Breast epithelium (tissue), 4 donors: ENCODE results near the gene EIF1AX. TPM values are rescaled to one million over a fixed set of nuclear protein-coding genes. Genes with fewer than 3 reads are reported as not detected.
A peak's percentile ranks its signal among the peaks of the same experiment; 100 is the strongest.

ENCODE experiments used
- DNase-seq, 2 donors: peaks; one replicate each; pipeline ENCODE4 v3.0.0-alpha.2; 2019; ENCODE audit warnings: low spot score in 2 of 2
- H3K27ac ChIP-seq, 2 donors: fragments of 200-600 bp; sonication (generic) in 1 of 2; one replicate each; pipeline ENCODE4 v1.5.1; 2016 to 2019; ENCODE audit warnings: mild to moderate bottlenecking in 1 of 2
- H3K27me3 ChIP-seq, 2 donors: fragments of 200-600 bp; sonication (generic) in 1 of 2; one replicate each; pipeline versions ENCODE4 v1.5.1 to v1.6.0; 2017 to 2019; ENCODE audit warnings: control low read depth in 1 of 2, mild to moderate bottlenecking in 1 of 2
- H3K36me3 ChIP-seq: fragments of 200-600 bp; one replicate; pipeline ENCODE4 v1.5.1; 2019
- H3K4me1 ChIP-seq, 2 donors: fragments of 200-600 bp; sonication (generic); one replicate each; pipeline ENCODE4 v1.5.1; 2016 to 2019; ENCODE audit warnings: control low read depth in 1 of 2
- H3K4me3 ChIP-seq, 3 donors: fragments of 200-600 bp; sonication (generic); 1 replicate in 2 of 3; 2 replicates in 1 of 3; pipeline ENCODE4 v1.5.1; 2016 to 2019; ENCODE audit warnings: mild to moderate bottlenecking in 3 of 3, moderate library complexity in 2 of 3
- H3K9me3 ChIP-seq, 2 donors: fragments of 200-600 bp; sonication (generic) in 1 of 2; one replicate each; pipeline ENCODE4 v1.5.1; 2016 to 2019; ENCODE audit warnings: control low read depth in 1 of 2
- POLR2A ChIP-seq: fragments of 450-650 bp; IDR thresholded peaks from one replicate; pipeline ENCODE4 v1.6.1; 2016; ENCODE audit warnings: antibody characterized with exemption, mild to moderate bottlenecking, moderate library complexity
- POLR2AphosphoS5 ChIP-seq, 3 donors: sonication (generic); formaldehyde crosslinking; IDR thresholded peaks; one replicate each; pipeline ENCODE4 v1.6.1; 2017; ENCODE audit warnings: antibody characterized with exemption in 3 of 3
- intact Hi-C: fragments of 100-400 bp; cut with DNase I; formaldehyde crosslinking; loops from one replicate; pipeline ENCODE4 v1.15.1; 2023; ENCODE audit warnings: low total_unique reads
- total RNA-seq, 3 donors: library from RNA; depleted of rRNA; stranded (reverse); fragments of >200 nt; gene quantifications; one replicate each; pipeline ENCODE4 v1.1.0, GENCODE V29; 2016
- TF ChIP-seq, protein P1 (sequence below), 3 donors: fragments of 450-650 bp; IDR thresholded peaks; one replicate each; pipeline ENCODE4 v1.5.1; 2016 to 2017; ENCODE audit warnings: antibody characterized with exemption in 3 of 3, mild to moderate bottlenecking in 3 of 3, moderate library complexity in 3 of 3

The EIF1AX gene
- total RNA-seq, 3 donors from 2014 or later, result 34.1 to 66.6 (median 52.4) TPM

- intact Hi-C loops, result no loop called here
- Histone ChIP-seq H3K27me3 (no peaks in the 10 kb centered on the region), H3K4me1 (peaks cover 0 to 6% of the 10 kb centered on the region in 2 donors), H3K36me3 (no peaks in the 10 kb centered on the region), H3K4me3 (peak overlapping the region; percentile 72 to 88 (median 78)), H3K9me3 (no peaks in the 10 kb centered on the region), H3K27ac (peak overlapping the region in 1 of 2 donors; percentile 93)
- DNase-seq, result no peak
- TF ChIP-seq POLR2A (no peak), POLR2AphosphoS5 (IDR thresholded peaks at IDR 0.05) (no peak)
- TF ChIP-seq, protein P1, sequence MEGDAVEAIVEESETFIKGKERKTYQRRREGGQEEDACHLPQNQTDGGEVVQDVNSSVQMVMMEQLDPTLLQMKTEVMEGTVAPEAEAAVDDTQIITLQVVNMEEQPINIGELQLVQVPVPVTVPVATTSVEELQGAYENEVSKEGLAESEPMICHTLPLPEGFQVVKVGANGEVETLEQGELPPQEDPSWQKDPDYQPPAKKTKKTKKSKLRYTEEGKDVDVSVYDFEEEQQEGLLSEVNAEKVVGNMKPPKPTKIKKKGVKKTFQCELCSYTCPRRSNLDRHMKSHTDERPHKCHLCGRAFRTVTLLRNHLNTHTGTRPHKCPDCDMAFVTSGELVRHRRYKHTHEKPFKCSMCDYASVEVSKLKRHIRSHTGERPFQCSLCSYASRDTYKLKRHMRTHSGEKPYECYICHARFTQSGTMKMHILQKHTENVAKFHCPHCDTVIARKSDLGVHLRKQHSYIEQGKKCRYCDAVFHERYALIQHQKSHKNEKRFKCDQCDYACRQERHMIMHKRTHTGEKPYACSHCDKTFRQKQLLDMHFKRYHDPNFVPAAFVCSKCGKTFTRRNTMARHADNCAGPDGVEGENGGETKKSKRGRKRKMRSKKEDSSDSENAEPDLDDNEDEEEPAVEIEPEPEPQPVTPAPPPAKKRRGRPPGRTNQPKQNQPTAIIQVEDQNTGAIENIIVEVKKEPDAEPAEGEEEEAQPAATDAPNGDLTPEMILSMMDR (IDR thresholded peaks at IDR 0.05), result no peak
Observed at GRCh38 chrX:20140420-20140819, 1.2 kb downstream of the EIF1AX start.

DNA sequence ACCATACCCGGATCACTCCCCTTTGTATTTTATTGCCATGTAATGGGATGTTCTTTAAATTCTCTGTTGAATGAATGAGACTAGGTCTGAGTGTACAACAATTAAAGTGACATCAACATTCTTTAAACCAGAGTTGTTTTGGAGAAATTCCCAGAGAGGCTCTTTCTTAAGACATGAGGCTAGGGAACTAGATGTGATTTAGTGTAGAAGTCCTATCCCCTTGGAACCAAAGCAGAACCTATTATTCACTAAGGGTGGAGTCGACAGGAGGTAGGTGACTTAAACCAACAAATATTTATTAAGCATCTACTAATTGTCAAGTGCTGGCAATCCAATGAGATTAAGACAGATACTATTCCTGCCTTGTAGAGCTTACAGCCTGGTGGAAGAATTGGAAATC, 1.7 kb downstream of the EIF1AX start:
- peak overlapping the region in 1 of 2 donors; percentile 93 for H3K27ac ChIP-seq
- H3K4me1 ChIP-seq, result peaks cover 0 to 6% of the 10 kb centered on the region in 2 donors
- TF ChIP-seq POLR2AphosphoS5 (IDR thresholded peaks at IDR 0.05), result no peak
- TF ChIP-seq POLR2A, result no peak
- TF ChIP-seq, protein P1 (IDR thresholded peaks at IDR 0.05), result no peak
- H3K4me3 ChIP-seq, result peak overlapping the region; percentile 72 to 88 (median 78)
- no peaks in the 10 kb centered on the region for H3K36me3 ChIP-seq
- no peak for DNase-seq
- H3K27me3 ChIP-seq, result no peaks in the 10 kb centered on the region
- intact Hi-C loops, result no loop called here
- H3K9me3 ChIP-seq, result no peaks in the 10 kb centered on the region

DNA sequence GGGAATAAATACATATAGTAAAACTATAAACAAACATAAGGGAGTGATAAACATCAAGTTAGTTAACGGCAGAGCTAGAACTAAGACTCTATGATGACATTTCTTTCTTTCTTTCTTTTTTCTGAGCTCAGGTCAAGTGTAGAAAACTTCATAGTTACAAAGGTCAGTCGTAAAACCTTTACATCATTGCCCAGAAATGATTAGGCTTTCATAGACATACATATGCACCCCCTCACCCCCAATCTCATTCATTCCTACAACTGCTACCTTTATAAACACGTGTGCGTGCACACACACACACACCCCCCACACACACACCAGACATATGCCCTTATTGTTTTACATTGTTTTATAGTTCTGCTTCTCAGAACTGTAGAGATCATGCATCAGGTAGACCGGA, 5.7 kb downstream of the EIF1AX start:
- no peak overlapping the region for H3K4me3 ChIP-seq
- H3K36me3 ChIP-seq, result no peaks in the 10 kb centered on the region
- H3K4me1 ChIP-seq, result peaks cover 0 to 6% of the 10 kb centered on the region in 2 donors
- no peak overlapping the region for H3K27ac ChIP-seq
- DNase-seq, result no peak
- TF ChIP-seq, protein P1 (IDR thresholded peaks at IDR 0.05), result no peak
- no peak for TF ChIP-seq POLR2A
- no peak for TF ChIP-seq POLR2AphosphoS5 (IDR thresholded peaks at IDR 0.05)
- H3K9me3 ChIP-seq, result no peaks in the 10 kb centered on the region
- intact Hi-C loops, result no loop called here
- no peaks in the 10 kb centered on the region for H3K27me3 ChIP-seq

- Histone ChIP-seq H3K36me3 (no peaks in the 10 kb centered on the region), H3K4me1 (no peaks in the 10 kb centered on the region), H3K27me3 (no peaks in the 10 kb centered on the region), H3K9me3 (no peaks in the 10 kb centered on the region), H3K27ac (no peak overlapping the region), H3K4me3 (no peak overlapping the region)
- DNase-seq, result no peak
- TF ChIP-seq POLR2AphosphoS5 (IDR thresholded peaks at IDR 0.05), result no peak
- TF ChIP-seq, protein P1 (IDR thresholded peaks at IDR 0.05), result no peak
- no peak for TF ChIP-seq POLR2A
- intact Hi-C loops, result no loop called here
Observed at GRCh38 chrX:20132666-20133065, 9.0 kb downstream of the EIF1AX start.

DNA sequence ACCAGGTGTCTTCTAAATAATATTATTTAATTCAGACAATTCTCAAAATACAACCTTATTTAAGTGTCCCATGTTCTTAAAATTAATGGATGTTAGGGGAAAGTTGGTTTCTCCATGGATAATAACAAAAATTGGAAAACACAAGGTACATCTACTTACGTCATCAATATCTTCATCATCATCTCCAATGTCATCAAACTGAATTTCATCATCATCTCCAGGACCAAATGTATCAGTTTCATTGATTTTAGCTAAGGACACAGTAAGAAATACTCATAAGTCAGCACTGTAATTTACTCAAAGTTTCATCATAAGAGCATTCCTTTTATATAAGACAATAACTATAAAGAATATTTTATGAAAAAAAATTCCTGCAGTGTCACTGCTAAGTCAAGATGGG, 11.3 kb downstream of the EIF1AX start:
- H3K36me3 ChIP-seq, result no peaks in the 10 kb centered on the region
- H3K27ac ChIP-seq, result no peak overlapping the region
- H3K27me3 ChIP-seq, result no peaks in the 10 kb centered on the region
- no peak for TF ChIP-seq POLR2A
- TF ChIP-seq, protein P1 (IDR thresholded peaks at IDR 0.05), result no peak
- TF ChIP-seq POLR2AphosphoS5 (IDR thresholded peaks at IDR 0.05), result no peak
- H3K4me3 ChIP-seq, result no peak overlapping the region
- DNase-seq, result no peak
- H3K4me1 ChIP-seq, result no peaks in the 10 kb centered on the region
- H3K9me3 ChIP-seq, result no peaks in the 10 kb centered on the region
- intact Hi-C loops, result no loop called here
